RWPE2 (cell line): ENCODE results near the gene BRAT1.

Experiments
- ATAC-seq: fragments of 200-7000 bp; cut with Tn5 transposase; 3 replicates; pipeline ENCODE4 v1.9.1; 2021; ENCODE audit warnings: low read depth
- DNase-seq: peaks from one replicate; pipeline ENCODE4 v3.0.0-alpha.2; 2020; ENCODE audit warnings: low spot score
- H3K27ac ChIP-seq: fragments of 450-650 bp; 2 replicates; pipeline ENCODE4 v1.5.1; 2017; ENCODE audit warnings: mild to moderate bottlenecking; ENCODE audit not compliant: poor library complexity, severe bottlenecking
- H3K27me3 ChIP-seq: fragments of 250-450 bp; sonication (Bioruptor Pico); 2 replicates; pipeline ENCODE4 v1.5.1; 2021; ENCODE audit warnings: mild to moderate bottlenecking, moderate library complexity; ENCODE audit not compliant: insufficient read depth, poor library complexity, severe bottlenecking
- H3K36me3 ChIP-seq: fragments of 250-450 bp; sonication (Bioruptor Pico); 2 replicates; pipeline ENCODE4 v1.5.1; 2020; ENCODE audit warnings: low read depth, mild to moderate bottlenecking, moderate library complexity
- H3K4me1 ChIP-seq: fragments of 250-450 bp; sonication (Bioruptor Pico); 2 replicates; pipeline ENCODE4 v1.5.1; 2021; ENCODE audit warnings: mild to moderate bottlenecking, moderate library complexity; ENCODE audit not compliant: insufficient read depth, poor library complexity, severe bottlenecking
- H3K4me3 ChIP-seq: fragments of 250-450 bp; sonication (Bioruptor Pico); 2 replicates; pipeline ENCODE4 v1.5.1; 2021; ENCODE audit warnings: mild to moderate bottlenecking, moderate library complexity; ENCODE audit not compliant: severe bottlenecking
- H3K9me3 ChIP-seq: fragments of 250-450 bp; sonication (Bioruptor Pico); 2 replicates; pipeline ENCODE4 v1.5.1; 2021; ENCODE audit warnings: mild to moderate bottlenecking, moderate library complexity; ENCODE audit not compliant: severe bottlenecking
- TF ChIP-seq, protein P1 (sequence below): fragments of 450-650 bp; IDR thresholded peaks from one replicate; pipeline ENCODE4 v1.5.1; 2017; ENCODE audit warnings: mild to moderate bottlenecking, moderate library complexity; ENCODE audit not compliant: poor library complexity, severe bottlenecking

Gene BRAT1

DNA sequence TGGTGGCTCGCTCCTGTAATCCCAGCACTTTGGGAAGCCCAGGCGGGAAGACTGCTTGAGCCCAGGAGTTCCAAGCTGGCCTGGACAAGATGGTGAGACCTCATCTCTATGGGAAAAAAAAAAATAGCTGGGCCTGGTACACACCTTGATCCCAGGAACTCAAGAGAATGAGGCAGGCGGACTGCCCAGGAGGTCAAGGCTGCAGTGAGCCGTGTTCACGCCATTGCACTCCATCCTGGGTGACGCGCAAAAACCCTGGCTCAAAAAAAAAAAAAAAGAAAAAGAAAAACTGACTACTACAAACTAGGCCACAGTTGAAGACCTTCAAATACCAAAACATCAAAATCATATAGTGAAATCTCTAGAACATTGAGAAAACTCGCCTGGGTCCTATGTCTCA is 3.9 kb downstream of the BRAT1 start:
- Histone ChIP-seq H3K27ac (no peak overlapping the region), H3K36me3 (peaks cover 40% of the 10 kb centered on the region), H3K4me1 (peaks cover 4% of the 10 kb centered on the region), H3K27me3 (no peaks in the 10 kb centered on the region), H3K9me3 (no peaks in the 10 kb centered on the region), H3K4me3 (no peak overlapping the region)
- ATAC-seq = no peak
- no peak for DNase-seq
- TF ChIP-seq, protein P1, sequence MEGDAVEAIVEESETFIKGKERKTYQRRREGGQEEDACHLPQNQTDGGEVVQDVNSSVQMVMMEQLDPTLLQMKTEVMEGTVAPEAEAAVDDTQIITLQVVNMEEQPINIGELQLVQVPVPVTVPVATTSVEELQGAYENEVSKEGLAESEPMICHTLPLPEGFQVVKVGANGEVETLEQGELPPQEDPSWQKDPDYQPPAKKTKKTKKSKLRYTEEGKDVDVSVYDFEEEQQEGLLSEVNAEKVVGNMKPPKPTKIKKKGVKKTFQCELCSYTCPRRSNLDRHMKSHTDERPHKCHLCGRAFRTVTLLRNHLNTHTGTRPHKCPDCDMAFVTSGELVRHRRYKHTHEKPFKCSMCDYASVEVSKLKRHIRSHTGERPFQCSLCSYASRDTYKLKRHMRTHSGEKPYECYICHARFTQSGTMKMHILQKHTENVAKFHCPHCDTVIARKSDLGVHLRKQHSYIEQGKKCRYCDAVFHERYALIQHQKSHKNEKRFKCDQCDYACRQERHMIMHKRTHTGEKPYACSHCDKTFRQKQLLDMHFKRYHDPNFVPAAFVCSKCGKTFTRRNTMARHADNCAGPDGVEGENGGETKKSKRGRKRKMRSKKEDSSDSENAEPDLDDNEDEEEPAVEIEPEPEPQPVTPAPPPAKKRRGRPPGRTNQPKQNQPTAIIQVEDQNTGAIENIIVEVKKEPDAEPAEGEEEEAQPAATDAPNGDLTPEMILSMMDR = no peak

DNA sequence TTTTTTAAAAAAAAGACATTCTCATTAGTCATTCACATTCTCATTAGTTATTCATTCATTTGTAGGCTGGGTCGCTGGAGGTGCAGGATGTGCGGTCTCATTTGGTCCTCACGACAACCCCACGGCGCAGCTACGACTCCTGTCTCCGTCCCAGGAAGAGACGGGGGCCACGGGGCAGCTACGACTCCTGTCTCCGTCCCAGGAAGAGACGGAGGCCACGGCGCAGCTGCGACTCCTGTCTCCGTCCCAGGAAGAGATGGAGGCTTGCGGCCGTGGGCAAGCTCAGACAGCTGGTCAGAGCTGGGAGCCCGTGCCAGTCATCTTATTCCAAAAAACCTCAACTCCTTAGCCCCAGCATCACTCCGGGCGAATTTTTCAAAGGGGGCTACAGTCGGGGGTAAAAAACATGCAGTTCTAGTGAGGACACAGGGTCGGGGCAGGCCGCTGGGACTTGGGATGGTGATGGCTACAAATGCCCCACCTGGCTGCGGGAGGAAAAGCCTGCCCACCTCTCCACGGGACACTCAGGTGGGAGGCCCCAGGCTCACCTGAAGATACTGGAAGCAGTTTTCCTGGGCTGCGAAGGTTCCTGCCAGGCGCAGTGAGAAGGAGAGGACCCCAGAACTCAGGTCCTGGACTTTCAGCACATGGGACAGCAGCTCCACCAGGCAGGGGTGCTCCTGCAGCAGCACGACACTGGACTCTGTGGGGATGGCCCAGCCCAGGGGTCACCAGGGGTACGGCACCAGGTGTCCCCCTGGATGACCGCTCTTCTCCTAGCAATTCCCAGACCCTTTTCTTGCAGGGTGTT is 8.3 kb downstream of the BRAT1 start:
- Histone ChIP-seq H3K4me3 (no peak overlapping the region), H3K9me3 (no peaks in the 10 kb centered on the region), H3K36me3 (peaks cover 46% of the 10 kb centered on the region), H3K4me1 (no peaks in the 10 kb centered on the region), H3K27me3 (no peaks in the 10 kb centered on the region), H3K27ac (no peak overlapping the region)
- ATAC-seq (no peak), DNase-seq (no peak)
- TF ChIP-seq, protein P1 = no peak

DNA sequence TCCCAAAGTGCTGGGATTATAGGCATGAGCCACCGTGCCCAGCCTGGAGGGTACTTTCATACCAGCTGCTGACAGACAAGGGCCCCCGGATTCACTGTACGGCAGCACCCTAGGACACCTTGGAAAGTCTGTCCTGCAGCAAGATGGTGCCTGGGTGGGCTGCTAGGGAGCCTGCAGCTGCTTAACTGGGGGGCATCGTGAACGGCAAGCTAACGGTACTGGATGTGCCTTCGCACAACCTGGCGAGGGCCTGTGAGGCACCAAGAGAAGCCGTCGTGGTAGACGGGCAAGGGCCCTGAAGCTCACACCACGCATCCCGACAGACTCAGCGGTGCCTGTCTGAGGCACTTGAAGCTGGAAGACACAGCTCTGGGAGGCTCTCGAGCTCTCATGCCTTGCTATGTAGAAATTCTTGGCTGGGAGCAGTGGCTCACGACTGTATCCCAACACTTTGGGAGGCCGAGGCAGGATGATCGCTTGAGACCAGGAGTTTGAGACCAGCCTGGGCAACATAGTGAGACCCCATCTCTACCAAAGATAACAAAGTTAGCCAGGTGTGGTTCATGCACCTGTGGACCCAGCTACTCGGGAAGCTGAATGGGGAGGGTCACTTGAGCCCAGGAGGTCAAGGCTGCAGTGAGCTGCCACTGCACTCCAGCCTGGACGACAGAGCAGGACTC is 9.4 kb downstream of the BRAT1 start:
- ATAC-seq (no peak), DNase-seq (no peak)
- TF ChIP-seq, protein P1 = no peak
- no peaks in the 10 kb centered on the region for H3K9me3 ChIP-seq
- H3K36me3 ChIP-seq = peaks cover 50% of the 10 kb centered on the region
- H3K4me3 ChIP-seq = no peak overlapping the region
- no peaks in the 10 kb centered on the region for H3K27me3 ChIP-seq
- H3K4me1 ChIP-seq = no peaks in the 10 kb centered on the region
- no peak overlapping the region for H3K27ac ChIP-seq

DNA sequence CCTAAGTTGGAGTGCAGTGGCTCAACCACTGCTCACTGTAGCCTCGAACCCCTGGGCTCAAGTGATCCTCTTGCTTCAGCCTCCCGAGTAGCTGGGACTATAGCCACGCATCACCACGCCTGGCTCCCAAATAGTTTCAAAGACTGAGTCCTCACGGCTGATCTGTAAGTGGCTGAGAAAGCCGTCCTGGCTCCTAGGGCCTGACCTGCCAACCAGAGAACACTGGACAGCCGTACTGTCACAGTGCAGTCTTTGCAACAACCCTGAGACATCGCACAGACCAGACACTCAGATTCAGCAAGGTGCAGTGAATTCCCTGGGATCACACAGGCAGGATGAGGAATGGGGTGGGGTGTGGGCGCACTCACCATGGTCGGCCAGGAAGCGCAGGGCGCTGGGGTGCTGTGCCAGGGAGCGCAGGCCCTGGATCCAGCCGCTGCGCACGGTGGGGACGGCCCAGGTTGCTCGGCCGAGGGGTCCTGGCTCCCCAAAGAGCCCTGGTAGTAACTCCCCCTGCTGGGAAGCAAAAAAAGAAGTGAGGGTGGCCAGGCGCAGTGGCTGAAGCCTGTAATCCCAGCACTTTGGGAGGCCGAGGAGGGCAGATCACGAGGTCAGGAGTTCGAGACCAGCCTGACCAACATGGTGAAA is 10.7 kb downstream of the BRAT1 start:
- no peaks in the 10 kb centered on the region for H3K27me3 ChIP-seq
- peaks cover 44% of the 10 kb centered on the region for H3K36me3 ChIP-seq
- H3K4me3 ChIP-seq = no peak overlapping the region
- no peaks in the 10 kb centered on the region for H3K4me1 ChIP-seq
- no peak for ATAC-seq
- H3K9me3 ChIP-seq = no peaks in the 10 kb centered on the region
- no peak for DNase-seq
- TF ChIP-seq, protein P1 = no peak
- H3K27ac ChIP-seq = no peak overlapping the region
